ENCODE data around the gene HRH3. TPM values are rescaled to one million over a fixed set of nuclear protein-coding genes. Genes with fewer than 3 reads are reported as not detected.

HRH3 gene
- total and polyA plus RNA-seq, 8 donors, result not detected

GRCh38 chr20:62267543-62267942 is 47.5 kb upstream of the HRH3 start:
- 86 to 93% (median 90%) methylated on average over 10 of the region's 10 CpGs for WGBS, 5 donors
- no peak for TF ChIP-seq POLR2A (IDR thresholded peaks at IDR 0.05)
- no peak for TF ChIP-seq POLR2AphosphoS5 (IDR thresholded peaks at IDR 0.05)
- TF ChIP-seq EP300 (IDR thresholded peaks at IDR 0.05), result no peak
- no peak for TF ChIP-seq CTCF (IDR thresholded peaks at IDR 0.05)
- intact Hi-C loops (cut with DNase I; ENCODE audit: low total_unique reads), result no loop called here
- Histone ChIP-seq H3K9me3 (peaks cover 0 to 4% (median 0%) of the 10 kb centered on the region in 4 donors), H3K4me1 (no peaks in the 10 kb centered on the region), H3K4me3 (no peak overlapping the region), H3K27ac (no peak overlapping the region), H3K36me3 (peaks cover 26 to 92% (median 89%) of the 10 kb centered on the region in 4 donors), H3K27me3 (no peaks in the 10 kb centered on the region)
- no peak for DNase-seq

GRCh38 chr20:62266851-62267250 is 46.8 kb upstream of the HRH3 start:
- no peak for DNase-seq
- TF ChIP-seq EP300 (IDR thresholded peaks at IDR 0.05) (no peak), POLR2A (IDR thresholded peaks at IDR 0.05) (no peak), POLR2AphosphoS5 (IDR thresholded peaks at IDR 0.05) (no peak), CTCF (IDR thresholded peaks at IDR 0.05) (no peak)
- Histone ChIP-seq H3K27me3 (no peaks in the 10 kb centered on the region), H3K4me1 (no peaks in the 10 kb centered on the region), H3K36me3 (peaks cover 26 to 92% (median 89%) of the 10 kb centered on the region in 4 donors), H3K9me3 (peaks cover 0 to 4% (median 0%) of the 10 kb centered on the region in 4 donors), H3K27ac (no peak overlapping the region), H3K4me3 (no peak overlapping the region)
- intact Hi-C loops (cut with DNase I; ENCODE audit: low total_unique reads), result no loop called here
- WGBS, 5 donors, result 92 to 96% (median 96%) methylated on average over 13 of the region's 13 CpGs

GRCh38 chr20:62266340-62266739 is 46.3 kb upstream of the HRH3 start:
- no peak for TF ChIP-seq POLR2A (IDR thresholded peaks at IDR 0.05)
- no peak for TF ChIP-seq POLR2AphosphoS5 (IDR thresholded peaks at IDR 0.05)
- TF ChIP-seq CTCF (IDR thresholded peaks at IDR 0.05), result no peak
- TF ChIP-seq EP300 (IDR thresholded peaks at IDR 0.05), result no peak
- 86 to 96% (median 93%) methylated on average over 10 of the region's 10 CpGs for WGBS, 5 donors
- DNase-seq, result no peak
- H3K27ac ChIP-seq, result no peak overlapping the region
- no peaks in the 10 kb centered on the region for H3K4me1 ChIP-seq
- peaks cover 0 to 4% (median 0%) of the 10 kb centered on the region in 4 donors for H3K9me3 ChIP-seq
- H3K27me3 ChIP-seq, result no peaks in the 10 kb centered on the region
- H3K36me3 ChIP-seq, result peaks cover 26 to 92% (median 89%) of the 10 kb centered on the region in 4 donors
- intact Hi-C loops (cut with DNase I; ENCODE audit: low total_unique reads), result no loop called here
- H3K4me3 ChIP-seq, result no peak overlapping the region

GRCh38 chr20:62265365-62265764 is 45.3 kb upstream of the HRH3 start:
- Histone ChIP-seq H3K4me3 (no peak overlapping the region), H3K36me3 (peaks cover 36 to 96% (median 94%) of the 10 kb centered on the region in 4 donors), H3K9me3 (peaks cover 0 to 4% (median 0%) of the 10 kb centered on the region in 4 donors), H3K27ac (no peak overlapping the region), H3K27me3 (no peaks in the 10 kb centered on the region), H3K4me1 (no peaks in the 10 kb centered on the region)
- intact Hi-C loops (cut with DNase I; ENCODE audit: low total_unique reads), result no loop called here
- TF ChIP-seq EP300 (IDR thresholded peaks at IDR 0.05) (no peak), POLR2A (IDR thresholded peaks at IDR 0.05) (no peak)
- no peak for DNase-seq
- WGBS, 5 donors, result 88 to 98% (median 94%) methylated on average over 1 of the region's 1 CpG

GRCh38 chr20:62263396-62263795 is 43.3 kb upstream of the HRH3 start:
- WGBS, 5 donors, result 91 to 97% (median 95%) methylated on average over 13 to 14 of the region's 14 CpGs
- TF ChIP-seq POLR2A (IDR thresholded peaks at IDR 0.05), result no peak

More at GRCh38 chr20:62263396-62263795, 43.3 kb upstream of the HRH3 start:
- no peak for DNase-seq
- peaks cover 48 to 98% (median 97%) of the 10 kb centered on the region in 4 donors for H3K36me3 ChIP-seq
- intact Hi-C loops (cut with DNase I; ENCODE audit: low total_unique reads), result no loop called here
- H3K9me3 ChIP-seq, result peaks cover 0 to 4% (median 0%) of the 10 kb centered on the region in 4 donors
- H3K27ac ChIP-seq, result no peak overlapping the region
- H3K4me3 ChIP-seq, result no peak overlapping the region
- H3K27me3 ChIP-seq, result no peaks in the 10 kb centered on the region
- peaks cover 0 to 9% (median 3%) of the 10 kb centered on the region in 4 donors for H3K4me1 ChIP-seq
